Measurements from ENCODE around the gene WNT7A.

WNT7A gene

GRCh38 chr3:13894096-13894806 is 14.4 kb upstream of the WNT7A start:
- no peak overlapping the region for H3K9ac ChIP-seq (ENCODE audit: low read depth, low read length)
- no peaks in the 10 kb centered on the region for H3K9me3 ChIP-seq (ENCODE audit: control insufficient read depth, insufficient read depth, low read length)
- H3K36me3 ChIP-seq (ENCODE audit: control insufficient read depth, insufficient read depth, low read length) = no peaks in the 10 kb centered on the region
- peaks cover 27% of the 10 kb centered on the region for H3K27me3 ChIP-seq (ENCODE audit: control insufficient read depth, insufficient read depth, low read length)
- peaks cover 3% of the 10 kb centered on the region for H3K4me1 ChIP-seq (ENCODE audit: control insufficient read depth, insufficient read depth, low read length)
- H3K4me3 ChIP-seq (ENCODE audit: low read depth, low read length) = peak overlapping the region; percentile 82

GRCh38 chr3:13892304-13892703 is 12.4 kb upstream of the WNT7A start:
- Histone ChIP-seq H3K27me3 (ENCODE audit: control insufficient read depth, insufficient read depth, low read length) (peaks cover 30% of the 10 kb centered on the region), H3K36me3 (ENCODE audit: control insufficient read depth, insufficient read depth, low read length) (no peaks in the 10 kb centered on the region), H3K9me3 (ENCODE audit: control insufficient read depth, insufficient read depth, low read length) (no peaks in the 10 kb centered on the region), H3K4me3 (ENCODE audit: low read depth, low read length) (no peak overlapping the region), H3K4me1 (ENCODE audit: control insufficient read depth, insufficient read depth, low read length) (peaks cover 3% of the 10 kb centered on the region), H3K9ac (ENCODE audit: low read depth, low read length) (no peak overlapping the region)

- Histone ChIP-seq H3K9ac (ENCODE audit: low read depth, low read length) (no peak overlapping the region), H3K36me3 (ENCODE audit: control insufficient read depth, insufficient read depth, low read length) (no peaks in the 10 kb centered on the region), H3K4me3 (ENCODE audit: low read depth, low read length) (no peak overlapping the region), H3K27me3 (ENCODE audit: control insufficient read depth, insufficient read depth, low read length) (peaks cover 30% of the 10 kb centered on the region), H3K4me1 (ENCODE audit: control insufficient read depth, insufficient read depth, low read length) (peaks cover 3% of the 10 kb centered on the region), H3K9me3 (ENCODE audit: control insufficient read depth, insufficient read depth, low read length) (no peaks in the 10 kb centered on the region)
These were observed 11.7 kb upstream of the WNT7A start for GRCh38 chr3:13891492-13892073.

GRCh38 chr3:13891017-13891392 is 11.1 kb upstream of the WNT7A start:
- H3K36me3 ChIP-seq (ENCODE audit: control insufficient read depth, insufficient read depth, low read length) = no peaks in the 10 kb centered on the region
- no peak overlapping the region for H3K9ac ChIP-seq (ENCODE audit: low read depth, low read length)
- no peak overlapping the region for H3K4me3 ChIP-seq (ENCODE audit: low read depth, low read length)
- peaks cover 26% of the 10 kb centered on the region for H3K27me3 ChIP-seq (ENCODE audit: control insufficient read depth, insufficient read depth, low read length)
- H3K4me1 ChIP-seq (ENCODE audit: control insufficient read depth, insufficient read depth, low read length) = no peaks in the 10 kb centered on the region
- no peaks in the 10 kb centered on the region for H3K9me3 ChIP-seq (ENCODE audit: control insufficient read depth, insufficient read depth, low read length)

GRCh38 chr3:13890377-13891016 is 10.6 kb upstream of the WNT7A start:
- H3K36me3 ChIP-seq (ENCODE audit: control insufficient read depth, insufficient read depth, low read length) = no peaks in the 10 kb centered on the region
- no peak overlapping the region for H3K9ac ChIP-seq (ENCODE audit: low read depth, low read length)
- no peak overlapping the region for H3K4me3 ChIP-seq (ENCODE audit: low read depth, low read length)
- no peaks in the 10 kb centered on the region for H3K9me3 ChIP-seq (ENCODE audit: control insufficient read depth, insufficient read depth, low read length)
- H3K4me1 ChIP-seq (ENCODE audit: control insufficient read depth, insufficient read depth, low read length) = no peaks in the 10 kb centered on the region
- H3K27me3 ChIP-seq (ENCODE audit: control insufficient read depth, insufficient read depth, low read length) = peaks cover 26% of the 10 kb centered on the region

GRCh38 chr3:13888576-13888975 is 8.7 kb upstream of the WNT7A start:
- H3K36me3 ChIP-seq (ENCODE audit: control insufficient read depth, insufficient read depth, low read length) = no peaks in the 10 kb centered on the region
- no peaks in the 10 kb centered on the region for H3K4me1 ChIP-seq (ENCODE audit: control insufficient read depth, insufficient read depth, low read length)
- H3K27me3 ChIP-seq (ENCODE audit: control insufficient read depth, insufficient read depth, low read length) = peaks cover 24% of the 10 kb centered on the region
- H3K4me3 ChIP-seq (ENCODE audit: low read depth, low read length) = no peak overlapping the region
- H3K9me3 ChIP-seq (ENCODE audit: control insufficient read depth, insufficient read depth, low read length) = no peaks in the 10 kb centered on the region
- no peak overlapping the region for H3K9ac ChIP-seq (ENCODE audit: low read depth, low read length)

GRCh38 chr3:13887495-13888300 is 7.8 kb upstream of the WNT7A start:
- Histone ChIP-seq H3K4me3 (ENCODE audit: low read depth, low read length) (no peak overlapping the region), H3K36me3 (ENCODE audit: control insufficient read depth, insufficient read depth, low read length) (no peaks in the 10 kb centered on the region), H3K27me3 (ENCODE audit: control insufficient read depth, insufficient read depth, low read length) (peaks cover 32% of the 10 kb centered on the region)

GRCh38 chr3:13886593-13887129 is 6.8 kb upstream of the WNT7A start:
- Histone ChIP-seq H3K4me1 (ENCODE audit: control insufficient read depth, insufficient read depth, low read length) (no peaks in the 10 kb centered on the region), H3K9ac (ENCODE audit: low read depth, low read length) (no peak overlapping the region), H3K36me3 (ENCODE audit: control insufficient read depth, insufficient read depth, low read length) (no peaks in the 10 kb centered on the region), H3K4me3 (ENCODE audit: low read depth, low read length) (no peak overlapping the region), H3K9me3 (ENCODE audit: control insufficient read depth, insufficient read depth, low read length) (no peaks in the 10 kb centered on the region), H3K27me3 (ENCODE audit: control insufficient read depth, insufficient read depth, low read length) (peaks cover 42% of the 10 kb centered on the region)

More at GRCh38 chr3:13887495-13888300, 7.8 kb upstream of the WNT7A start:
- H3K9ac ChIP-seq (ENCODE audit: low read depth, low read length) = no peak overlapping the region
- no peaks in the 10 kb centered on the region for H3K4me1 ChIP-seq (ENCODE audit: control insufficient read depth, insufficient read depth, low read length)
- no peaks in the 10 kb centered on the region for H3K9me3 ChIP-seq (ENCODE audit: control insufficient read depth, insufficient read depth, low read length)

GRCh38 chr3:13885704-13886010 is 5.8 kb upstream of the WNT7A start:
- Histone ChIP-seq H3K4me3 (ENCODE audit: low read depth, low read length) (no peak overlapping the region), H3K4me1 (ENCODE audit: control insufficient read depth, insufficient read depth, low read length) (no peaks in the 10 kb centered on the region), H3K27me3 (ENCODE audit: control insufficient read depth, insufficient read depth, low read length) (peaks cover 52% of the 10 kb centered on the region), H3K9me3 (ENCODE audit: control insufficient read depth, insufficient read depth, low read length) (no peaks in the 10 kb centered on the region), H3K36me3 (ENCODE audit: control insufficient read depth, insufficient read depth, low read length) (no peaks in the 10 kb centered on the region), H3K9ac (ENCODE audit: low read depth, low read length) (no peak overlapping the region)

- H3K4me3 ChIP-seq (ENCODE audit: low read depth, low read length) = no peak overlapping the region
- H3K9me3 ChIP-seq (ENCODE audit: control insufficient read depth, insufficient read depth, low read length) = no peaks in the 10 kb centered on the region
- H3K27me3 ChIP-seq (ENCODE audit: control insufficient read depth, insufficient read depth, low read length) = peaks cover 50% of the 10 kb centered on the region
- H3K4me1 ChIP-seq (ENCODE audit: control insufficient read depth, insufficient read depth, low read length) = no peaks in the 10 kb centered on the region
- no peaks in the 10 kb centered on the region for H3K36me3 ChIP-seq (ENCODE audit: control insufficient read depth, insufficient read depth, low read length)
- no peak overlapping the region for H3K9ac ChIP-seq (ENCODE audit: low read depth, low read length)
These were observed 5.2 kb upstream of the WNT7A start for GRCh38 chr3:13884851-13885703.

- no peaks in the 10 kb centered on the region for H3K9me3 ChIP-seq (ENCODE audit: control insufficient read depth, insufficient read depth, low read length)
- no peak overlapping the region for H3K9ac ChIP-seq (ENCODE audit: low read depth, low read length)
- H3K4me3 ChIP-seq (ENCODE audit: low read depth, low read length) = no peak overlapping the region
- H3K27me3 ChIP-seq (ENCODE audit: control insufficient read depth, insufficient read depth, low read length) = peaks cover 58% of the 10 kb centered on the region
- H3K36me3 ChIP-seq (ENCODE audit: control insufficient read depth, insufficient read depth, low read length) = no peaks in the 10 kb centered on the region
- H3K4me1 ChIP-seq (ENCODE audit: control insufficient read depth, insufficient read depth, low read length) = no peaks in the 10 kb centered on the region
These were observed 3.8 kb upstream of the WNT7A start for GRCh38 chr3:13883681-13884080.

Data from iPS-15b (cell line).